GM10266 (cell line): ENCODE data around the gene CA5B.
A peak's percentile ranks its signal among the peaks of the same experiment; 100 is the strongest.
"Not testable (repeated sequence)": the region's sequence is repeated elsewhere in the genome, so short reads cannot be mapped to it uniquely, and the experiment has no call there.

Experiments used
- DNase-seq: peaks from one replicate; pipeline ENCODE4 v3.0.0; 2012; ENCODE audit errors: extremely low spot score
- CTCF ChIP-seq: IDR thresholded peaks from 2 replicates; pipeline ENCODE4 v1.5.1; 2012; ENCODE audit warnings: mild to moderate bottlenecking, low read depth; ENCODE audit not compliant: control insufficient read depth, insufficient read depth; ENCODE audit errors: missing control alignments

CA5B gene

GRCh38 chrX:15750611-15751154 lies 12.6 kb downstream of the CA5B start:
- TF ChIP-seq CTCF: no peak
- no peak for DNase-seq

GRCh38 chrX:15751155-15751819 lies 13.2 kb downstream of the CA5B start:
- no peak for TF ChIP-seq CTCF
- DNase-seq: no peak

- no peak for DNase-seq
- TF ChIP-seq CTCF: no peak
Measured at GRCh38 chrX:15755091-15755490, 17.0 kb downstream of the CA5B start.

- DNase-seq: no peak
Measured at GRCh38 chrX:15758140-15758539, 20.1 kb downstream of the CA5B start.

GRCh38 chrX:15759886-15760285 lies 21.8 kb downstream of the CA5B start:
- not testable (repeated sequence) for DNase-seq

More at GRCh38 chrX:15758140-15758539, 20.1 kb downstream of the CA5B start:
- no peak for TF ChIP-seq CTCF

GRCh38 chrX:15761564-15762191 lies 23.6 kb downstream of the CA5B start:
- TF ChIP-seq CTCF: peak; percentile 55
- peak; percentile 17 for DNase-seq

GRCh38 chrX:15769300-15769954 lies 31.4 kb downstream of the CA5B start:
- no peak for TF ChIP-seq CTCF
- DNase-seq: no peak
